Natural killer cell (primary cell): Measurements from ENCODE around the gene CDK14. TPM values are rescaled to one million over a fixed set of nuclear protein-coding genes. Genes with fewer than 3 reads are reported as not detected.

Source experiments
- ATAC-seq, 3 donors: fragments of 150-1000 bp in 2 of 3; fragments of 200-7000 bp in 1 of 3; cut with Tn5 transposase; 1 replicate in 1 of 3; 2 replicates in 2 of 3; pipeline ENCODE4 v1.10.0; 2021; ENCODE audit warnings: mild to moderate bottlenecking in 2 of 3, moderate library complexity in 2 of 3
- DNase-seq, 2 donors: peaks; one replicate each; pipeline versions ENCODE4 v3.0.0 to v3.0.0-alpha.2; 2013 to 2021; ENCODE audit warnings: mixed read lengths in 1 of 2
- H3K27ac ChIP-seq: one replicate; pipeline ENCODE4 v1.5.1; 2013; ENCODE audit warnings: mild to moderate bottlenecking, low read length
- H3K27me3 ChIP-seq: one replicate; pipeline ENCODE4 v1.6.1; 2013; ENCODE audit warnings: low read length; ENCODE audit not compliant: control insufficient read depth, insufficient read depth
- H3K36me3 ChIP-seq: one replicate; pipeline ENCODE4 v1.6.1; 2013; ENCODE audit warnings: low read length; ENCODE audit not compliant: control insufficient read depth, insufficient read depth
- H3K4me1 ChIP-seq: one replicate; pipeline ENCODE4 v1.6.1; 2013; ENCODE audit warnings: low read length; ENCODE audit not compliant: control insufficient read depth, insufficient read depth
- H3K4me3 ChIP-seq: one replicate; pipeline ENCODE4 v1.5.1; 2013; ENCODE audit warnings: low read length
- H3K9me3 ChIP-seq: one replicate; pipeline ENCODE4 v1.6.1; 2013; ENCODE audit warnings: low read length; ENCODE audit not compliant: control insufficient read depth, insufficient read depth
- H3K27ac Mint-ChIP-seq, 2 donors: one replicate each; pipeline ENCODE4 v1.8.0; 2022; ENCODE audit warnings: mild to moderate bottlenecking in 2 of 2, mixed read lengths in 2 of 2, moderate library complexity in 1 of 2
- H3K27me3 Mint-ChIP-seq, 2 donors: one replicate each; pipeline ENCODE4 v1.8.0; 2022; ENCODE audit warnings: low read depth in 2 of 2, mixed read lengths in 2 of 2
- H3K36me3 Mint-ChIP-seq: one replicate; pipeline ENCODE4 v1.8.0; 2022; ENCODE audit warnings: mixed read lengths
- H3K4me1 Mint-ChIP-seq, 2 donors: one replicate each; pipeline ENCODE4 v1.8.0; 2022; ENCODE audit warnings: mixed read lengths in 2 of 2
- H3K4me3 Mint-ChIP-seq: one replicate; pipeline ENCODE4 v1.8.0; 2022; ENCODE audit warnings: mild to moderate bottlenecking, moderate library complexity, mixed read lengths
- H3K9me3 Mint-ChIP-seq, 2 donors: one replicate each; pipeline ENCODE4 v1.8.0; 2022; ENCODE audit warnings: mixed read lengths in 2 of 2
- CTCF ChIP-seq: fragments of 200-600 bp; IDR thresholded peaks from one replicate; pipeline ENCODE4 v1.8.0; 2022; ENCODE audit warnings: antibody characterized with exemption
- WGBS: methylation state at CpG from one replicate; pipeline ENCODE4 v1.1.7; 2013; ENCODE audit warnings: missing lambda C conversion rate; ENCODE audit not compliant: insufficient coverage; 5-methylcytosine and 5-hydroxymethylcytosine counted together
- intact Hi-C: fragments of 100-400 bp; cut with micrococcal nuclease; formaldehyde crosslinking; loops from one replicate; pipeline ENCODE4 v1.14.2; 2022
- total RNA-seq, 4 donors: library from RNA; stranded (reverse); fragments of 120-200 nt in 1 of 4; gene quantifications; one replicate each; pipeline versions ENCODE4 v1.2.3 to v1.2.4, GENCODE V29; 2013 to 2022

The CDK14 gene
- total RNA-seq, 3 donors from 2014 or later (not counting 1 experiment from before 2014, with no cell fraction given): 1.2 to 12.5 (median 1.9) TPM

DNA sequence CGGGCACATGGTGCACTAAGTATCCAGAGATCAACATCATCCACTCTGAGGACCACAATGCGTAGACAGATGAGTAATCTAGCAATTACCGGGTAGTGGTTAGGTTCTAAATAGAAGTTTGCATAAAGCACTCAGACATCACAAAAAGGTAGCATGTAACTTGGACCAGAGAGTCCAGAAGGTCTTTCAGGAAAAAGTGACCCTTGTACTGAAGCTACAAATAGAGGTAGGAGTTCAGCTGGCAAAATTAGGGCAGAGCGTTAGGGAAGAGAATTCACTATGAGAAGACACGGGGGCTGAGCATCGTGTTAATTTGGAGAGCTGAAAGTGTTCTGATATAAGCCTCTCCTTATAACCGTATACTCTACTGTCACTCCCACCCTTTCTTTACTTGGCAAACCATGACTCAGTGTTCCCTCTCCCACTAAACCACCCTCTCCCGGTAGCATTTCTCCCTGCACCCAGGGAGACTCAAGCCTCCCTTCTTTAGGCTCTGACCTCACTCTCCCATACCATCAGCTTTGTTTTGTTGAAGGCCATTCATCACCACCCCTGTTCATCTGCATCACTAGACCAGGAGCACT, 445.9 kb downstream of the CDK14 start:
- Mint-ChIP-seq H3K4me3 (no peak overlapping the region), H3K27ac (no peak overlapping the region), H3K36me3 (no peaks in the 10 kb centered on the region), H3K4me1 (no peaks in the 10 kb centered on the region), H3K9me3 (no peaks in the 10 kb centered on the region), H3K27me3 (no peaks in the 10 kb centered on the region)
- DNase-seq (no peak), ATAC-seq (no peak)
- no peaks in the 10 kb centered on the region for H3K36me3 ChIP-seq
- no peak for TF ChIP-seq CTCF
- WGBS: 91% methylated on average over 7 of the region's 8 CpGs
- intact Hi-C loops: no loop called here
- H3K4me1 ChIP-seq: no peaks in the 10 kb centered on the region
- no peak overlapping the region for H3K4me3 ChIP-seq
- no peak overlapping the region for H3K27ac ChIP-seq
- no peaks in the 10 kb centered on the region for H3K9me3 ChIP-seq
- H3K27me3 ChIP-seq: no peaks in the 10 kb centered on the region

- Histone ChIP-seq H3K4me3 (no peak overlapping the region), H3K27me3 (no peaks in the 10 kb centered on the region), H3K27ac (no peak overlapping the region), H3K4me1 (no peaks in the 10 kb centered on the region), H3K9me3 (no peaks in the 10 kb centered on the region), H3K36me3 (no peaks in the 10 kb centered on the region)
- Mint-ChIP-seq H3K4me1 (no peaks in the 10 kb centered on the region), H3K4me3 (no peak overlapping the region), H3K27ac (no peak overlapping the region), H3K9me3 (no peaks in the 10 kb centered on the region), H3K27me3 (no peaks in the 10 kb centered on the region), H3K36me3 (no peaks in the 10 kb centered on the region)
- ATAC-seq: no peak
- no peak for DNase-seq
- intact Hi-C loops: no loop called here
- WGBS: 100% methylated on average over 1 of the region's 1 CpG
- TF ChIP-seq CTCF: no peak
Measured at GRCh38 chr7:91043186-91043585, 447.1 kb downstream of the CDK14 start.

- intact Hi-C loops: no loop called here
- H3K4me1 ChIP-seq: no peaks in the 10 kb centered on the region
- Mint-ChIP-seq H3K36me3 (no peaks in the 10 kb centered on the region), H3K4me1 (no peaks in the 10 kb centered on the region), H3K9me3 (no peaks in the 10 kb centered on the region), H3K4me3 (no peak overlapping the region), H3K27ac (no peak overlapping the region), H3K27me3 (no peaks in the 10 kb centered on the region)
- 95% methylated on average over 5 of the region's 6 CpGs for WGBS
- DNase-seq (no peak), ATAC-seq (no peak)
- H3K9me3 ChIP-seq: no peaks in the 10 kb centered on the region
- TF ChIP-seq CTCF: no peak
- no peak overlapping the region for H3K27ac ChIP-seq
- no peaks in the 10 kb centered on the region for H3K36me3 ChIP-seq
- no peak overlapping the region for H3K4me3 ChIP-seq
- H3K27me3 ChIP-seq: no peaks in the 10 kb centered on the region
Measured at GRCh38 chr7:91043924-91044645, 448.0 kb downstream of the CDK14 start.
